IPS-18c (cell line): ENCODE data around the gene RCBTB1.
"Not testable (repeated sequence)": the region's sequence is repeated elsewhere in the genome, so short reads cannot be mapped to it uniquely, and the experiment has no call there.

Source experiments
- H3K4me3 ChIP-seq: 2 replicates; pipeline ENCODE4 v1.7.0; 2013; ENCODE audit warnings: low read depth, mild to moderate bottlenecking, low read length, moderate library complexity; ENCODE audit not compliant: insufficient read depth
- H3K9me3 ChIP-seq: one replicate; pipeline ENCODE4 v1.6.1; 2013; ENCODE audit warnings: mild to moderate bottlenecking, low read length, moderate library complexity; ENCODE audit not compliant: control insufficient read depth, insufficient read depth

The RCBTB1 gene

DNA sequence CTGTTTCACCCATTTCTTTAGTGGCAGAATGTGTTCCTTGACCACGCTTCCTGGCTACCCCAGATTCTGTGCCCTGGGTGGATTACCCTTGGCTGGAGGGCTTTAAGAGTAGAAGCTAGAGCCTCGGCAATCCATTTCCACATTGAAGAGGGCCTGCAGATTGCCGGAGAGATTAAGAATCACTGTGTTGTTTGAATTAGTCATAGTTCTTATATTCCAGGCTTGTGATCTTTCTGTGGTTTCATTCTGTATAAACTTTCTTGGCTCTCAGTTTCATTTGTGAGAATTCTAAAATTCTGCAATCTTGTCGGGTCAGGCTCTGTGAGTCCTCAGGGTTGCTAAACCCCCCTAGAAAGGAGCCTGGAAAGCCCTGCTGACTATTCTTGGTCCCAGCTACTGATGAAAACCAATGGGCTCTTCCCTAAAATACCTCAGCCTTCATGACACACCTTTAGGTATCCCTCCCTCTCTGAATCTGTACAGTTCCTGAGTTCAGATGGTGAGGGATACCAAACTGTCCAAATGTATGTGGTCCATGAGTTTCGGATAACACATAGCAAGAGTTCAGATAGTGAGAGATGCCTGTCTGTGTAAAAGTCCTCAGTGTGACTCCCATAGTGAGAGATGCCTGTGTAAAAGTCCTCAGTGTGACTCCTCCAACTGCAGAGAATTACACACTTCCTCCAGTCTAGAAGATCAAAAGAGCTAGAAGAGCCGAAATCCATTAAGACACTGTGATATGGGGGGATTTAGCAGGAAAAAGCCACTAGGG is 85.3 kb downstream of the RCBTB1 start:
- Histone ChIP-seq H3K9me3 (no peaks in the 10 kb centered on the region), H3K4me3 (no peak overlapping the region)

DNA sequence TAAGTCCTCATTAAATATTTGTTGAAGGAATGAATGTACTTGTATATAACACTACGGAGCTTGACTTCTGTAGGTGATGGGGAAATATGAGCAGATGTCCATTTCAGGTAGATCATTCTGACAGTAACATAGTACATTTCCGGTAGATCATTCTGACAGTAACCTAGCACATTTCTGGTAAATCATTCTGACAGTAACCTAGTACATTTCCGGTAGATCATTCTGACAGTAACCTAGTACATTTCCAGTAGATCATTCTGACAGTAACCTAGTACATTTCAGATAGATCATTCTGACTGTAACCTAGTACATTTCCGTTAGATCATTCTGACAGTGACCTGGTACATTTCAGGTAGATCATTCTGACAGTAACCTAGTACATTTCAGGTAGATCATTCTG is 87.2 kb downstream of the RCBTB1 start:
- no peak overlapping the region for H3K4me3 ChIP-seq
- no peaks in the 10 kb centered on the region for H3K9me3 ChIP-seq

DNA sequence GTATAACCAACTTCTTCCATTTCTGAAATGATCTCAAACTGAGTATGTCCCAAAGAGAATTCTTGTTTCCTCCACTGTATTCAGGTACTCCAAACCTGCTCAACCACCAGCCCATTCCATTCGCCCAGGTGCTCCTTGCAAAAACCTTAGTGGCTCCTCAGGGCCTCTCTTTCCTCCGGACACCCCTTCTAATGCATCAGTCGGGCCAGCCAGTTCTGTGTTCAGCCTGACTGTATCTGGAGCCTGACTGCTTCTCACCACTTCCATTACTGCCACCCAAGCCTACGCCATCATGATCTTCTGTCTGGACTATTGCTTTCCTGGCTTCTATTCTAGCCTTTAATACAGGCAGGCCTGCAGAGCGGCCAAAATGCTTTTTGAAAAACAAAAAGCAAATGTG is 88.1 kb downstream of the RCBTB1 start:
- H3K4me3 ChIP-seq, result no peak overlapping the region

DNA sequence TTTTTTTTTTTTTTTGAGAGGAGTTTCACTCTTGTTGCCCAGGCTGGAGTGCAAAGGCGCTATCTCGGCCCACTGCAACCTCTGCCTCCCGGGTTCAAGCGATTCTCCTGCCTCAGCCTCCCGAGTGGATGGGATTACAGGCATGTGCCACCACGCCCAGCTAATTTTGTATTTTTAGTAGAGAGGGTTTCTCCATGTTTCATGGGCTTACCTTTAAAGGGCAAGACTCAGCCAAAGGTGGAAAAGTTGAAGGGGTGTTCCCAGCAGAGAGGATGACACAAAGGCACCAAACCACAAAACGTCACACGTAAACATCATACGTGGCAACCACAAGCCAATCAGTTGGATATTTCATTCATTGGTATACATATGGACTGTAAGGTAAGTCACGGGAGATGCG is 88.5 kb downstream of the RCBTB1 start:
- H3K9me3 ChIP-seq, H3K4me3 ChIP-seq: not testable (repeated sequence)

More for the DNA sequence above, 88.1 kb downstream of the RCBTB1 start:
- H3K9me3 ChIP-seq, result no peaks in the 10 kb centered on the region

- Histone ChIP-seq H3K9me3 (no peaks in the 10 kb centered on the region), H3K4me3 (peak within 1 kb of the TSS; percentile 67)
These were observed 89.3 kb downstream of the RCBTB1 start, which contains the start of gene PHF11 for GRCh38 chr13:49495783-49496762. Gene PHF11 (plus strand): TSS chr13:49495953. CDS start chr13:49496002, 49 bp downstream.

DNA sequence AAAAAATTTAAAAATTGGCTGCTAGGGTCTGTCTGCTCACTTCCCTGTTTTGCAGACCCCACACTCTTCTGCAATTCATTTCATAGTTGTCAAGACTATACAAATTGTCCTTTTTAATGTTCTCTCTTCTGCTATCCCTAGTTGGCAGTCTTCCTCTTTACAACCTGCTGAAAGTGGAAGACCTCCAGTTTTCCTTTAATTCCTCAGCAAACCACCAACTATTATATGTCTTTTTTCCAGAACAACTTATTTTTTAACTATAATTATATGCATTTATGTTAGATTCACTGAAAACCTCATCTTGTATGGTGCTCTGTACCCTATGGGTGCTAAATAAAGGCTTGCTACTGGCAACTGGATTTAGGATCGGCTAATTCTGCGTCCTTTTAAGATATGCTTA is 90.7 kb downstream of the RCBTB1 start:
- Histone ChIP-seq H3K9me3 (no peaks in the 10 kb centered on the region), H3K4me3 (peak overlapping the region; percentile 67; the same call in 1 of the 2 replicates)

DNA sequence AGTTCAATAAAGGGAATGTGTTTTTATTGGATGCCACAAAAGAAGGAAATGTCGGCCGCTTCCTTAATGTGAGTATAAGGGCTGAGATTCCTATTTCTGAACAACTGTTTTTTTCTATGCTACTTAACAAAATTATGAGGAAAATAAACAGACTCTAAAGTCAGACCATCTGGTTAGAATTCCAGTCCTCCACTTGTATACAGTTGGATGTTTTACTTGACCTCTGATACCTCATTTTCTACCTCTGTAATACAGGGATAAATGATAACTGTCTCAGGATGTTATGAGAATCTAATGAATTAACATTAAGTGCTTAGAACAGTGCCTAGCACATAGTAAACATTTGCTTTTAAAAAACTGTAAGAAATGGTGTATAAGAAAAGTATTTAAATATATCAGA is 96.8 kb downstream of the RCBTB1 start:
- Histone ChIP-seq H3K4me3 (no peak overlapping the region), H3K9me3 (no peaks in the 10 kb centered on the region)
